IMR-90 (cell line): ENCODE data around the gene GAPVD1. TPM values are rescaled to one million over a fixed set of nuclear protein-coding genes. Genes with fewer than 3 reads are reported as not detected.

Experiments used
- ATAC-seq: fragments of 200-7000 bp; cut with Tn5 transposase; 2 replicates; pipeline ENCODE4 v1.9.1; 2020; ENCODE audit warnings: low read depth, mild to moderate bottlenecking, moderate library complexity
- BruUV-seq: library from RNA; stranded (reverse); fragments of 400-500 nt; replicated peaks from 2 replicates; lab custom pipeline; 2021; lab: Mats Ljungman, UMichigan
- CTCF ChIA-PET: fragments of 300-600 bp; formaldehyde crosslinking; extraction: SDS; loops from one replicate; lab custom pipeline; 2021; ENCODE audit warnings: antibody characterized with exemption; lab: Yijun Ruan, JAX
- POLR2A ChIA-PET: fragments of 300-600 bp; sonication (Branson Sonifier 250); formaldehyde crosslinking; loops from one replicate; lab custom pipeline; 2022; ENCODE audit warnings: antibody characterized with exemption; ENCODE audit not compliant: unreplicated experiment; lab: Charles Lee
- DNase-seq: peaks from one replicate; pipeline ENCODE4 v3.0.0; 2013
- H2AFZ ChIP-seq: replicated peaks from 2 replicates; pipeline ENCODE3; 2013; ENCODE audit warnings: low read length, mild to moderate bottlenecking; ENCODE audit not compliant: poor library complexity
- H2AK5ac ChIP-seq: 2 replicates; pipeline ENCODE4 v1.6.1; 2013; ENCODE audit warnings: low read depth, low read length, inconsistent platforms
- H2AK9ac ChIP-seq: replicated peaks from 2 replicates; pipeline ENCODE3; 2013; ENCODE audit warnings: mild to moderate bottlenecking, low read depth, low read length, moderate library complexity; ENCODE audit not compliant: poor library complexity
- H2BK120ac ChIP-seq: 2 replicates; pipeline ENCODE4 v1.6.1; 2013; ENCODE audit warnings: low read depth, low read length, inconsistent platforms
- H2BK15ac ChIP-seq: 3 replicates; pipeline ENCODE4 v1.6.1; 2013; ENCODE audit warnings: low read depth, low read length, inconsistent platforms
- H2BK20ac ChIP-seq: 2 replicates; pipeline ENCODE4 v1.6.1; 2013; ENCODE audit warnings: low read depth, mild to moderate bottlenecking, inconsistent platforms, low read length, moderate library complexity
- H2BK5ac ChIP-seq: 2 replicates; pipeline ENCODE4 v1.6.1; 2013; ENCODE audit warnings: mild to moderate bottlenecking, low read depth, low read length, inconsistent platforms; ENCODE audit not compliant: poor library complexity, severe bottlenecking
- H3K14ac ChIP-seq: replicated peaks from 2 replicates; pipeline ENCODE4 v1.6.1; 2013; ENCODE audit warnings: low read depth, low read length, inconsistent platforms
- H3K18ac ChIP-seq: 2 replicates; pipeline ENCODE4 v1.6.1; 2013; ENCODE audit warnings: low read depth, low read length, control low read depth
- H3K23ac ChIP-seq: 2 replicates; pipeline ENCODE4 v1.6.1; 2013; ENCODE audit warnings: low read depth, low read length, inconsistent platforms
- H3K27ac ChIP-seq: 2 replicates; pipeline ENCODE4 v1.5.1; 2013; ENCODE audit warnings: mild to moderate bottlenecking, control low read depth, low read length; ENCODE audit not compliant: insufficient read depth
- H3K27me3 ChIP-seq: 2 replicates; pipeline ENCODE4 v1.6.1; 2013; ENCODE audit warnings: low read length; ENCODE audit not compliant: control insufficient read depth, insufficient read depth
- H3K36me3 ChIP-seq: 2 replicates; pipeline ENCODE4 v1.6.1; 2013; ENCODE audit warnings: low read length, mixed read lengths; ENCODE audit not compliant: control insufficient read depth, insufficient read depth
- H3K4ac ChIP-seq: 2 replicates; pipeline ENCODE4 v1.6.1; 2013; ENCODE audit warnings: low read depth, low read length, inconsistent platforms
- H3K4me1 ChIP-seq: 2 replicates; pipeline ENCODE4 v1.6.1; 2013; ENCODE audit warnings: low read length, mixed read lengths; ENCODE audit not compliant: control insufficient read depth, insufficient read depth
- H3K4me2 ChIP-seq: 2 replicates; pipeline ENCODE4 v1.6.1; 2013; ENCODE audit warnings: low read depth, mild to moderate bottlenecking, control low read depth, low read length, moderate library complexity
- H3K4me3 ChIP-seq: 2 replicates; pipeline ENCODE4 v1.5.1; 2013; ENCODE audit warnings: low read depth, mild to moderate bottlenecking, control low read depth, low read length, moderate library complexity; ENCODE audit not compliant: insufficient read depth
- H3K56ac ChIP-seq: 2 replicates; pipeline ENCODE4 v1.6.1; 2013; ENCODE audit warnings: low read length, inconsistent platforms; ENCODE audit not compliant: insufficient read depth; ENCODE audit errors: extremely low read depth
- H3K79me1 ChIP-seq, 2 experiments: 2 replicates each; pipeline ENCODE4 v1.6.1; 2013; ENCODE audit warnings: low read length in 2 of 2, inconsistent platforms in 1 of 2, low read depth in 1 of 2
- H3K9ac ChIP-seq: 2 replicates; pipeline ENCODE4 v1.6.1; 2013; ENCODE audit warnings: low read depth, low read length, control low read depth
- H3K9me1 ChIP-seq: 2 replicates; pipeline ENCODE4 v1.6.1; 2013; ENCODE audit warnings: low read length, inconsistent platforms; ENCODE audit not compliant: insufficient read depth
- H3K9me3 ChIP-seq: 2 replicates; pipeline ENCODE4 v1.6.1; 2013; ENCODE audit warnings: low read length; ENCODE audit not compliant: control insufficient read depth, insufficient read depth
- H4K20me1 ChIP-seq: 2 replicates; pipeline ENCODE4 v1.6.1; 2013; ENCODE audit warnings: low read length, inconsistent platforms; ENCODE audit not compliant: insufficient read depth
- H4K5ac ChIP-seq: 2 replicates; pipeline ENCODE4 v1.6.1; 2013; ENCODE audit warnings: mild to moderate bottlenecking, low read depth, low read length, control low read depth
- H4K8ac ChIP-seq, 2 experiments: 2 replicates each; pipeline ENCODE4 v1.6.1; 2013; ENCODE audit warnings: low read depth in 2 of 2, low read length in 2 of 2, control low read depth in 1 of 2, inconsistent platforms in 1 of 2
- H4K91ac ChIP-seq: 2 replicates; pipeline ENCODE4 v1.6.1; 2013; ENCODE audit warnings: low read depth, low read length, inconsistent platforms; ENCODE audit not compliant: insufficient read depth
- ELK1 ChIP-seq: fragments of 150-350 bp; IDR thresholded peaks from 2 replicates; pipeline ENCODE4 v1.6.1; 2016; ENCODE audit warnings: low read depth, mild to moderate bottlenecking, low read length, moderate library complexity, borderline replicate concordance
- MAZ ChIP-seq: IDR thresholded peaks from 2 replicates; pipeline ENCODE4 v1.6.1; 2012; ENCODE audit warnings: low read depth, mild to moderate bottlenecking, low read length, improper control_type of control experiment, moderate library complexity, borderline replicate concordance
- MXI1 ChIP-seq: IDR thresholded peaks from 2 replicates; pipeline ENCODE4 v1.6.1; 2012; ENCODE audit warnings: low read depth, mild to moderate bottlenecking, low read length, moderate library complexity, borderline replicate concordance
- NFE2L2 ChIP-seq: fragments of 150-350 bp; IDR thresholded peaks from 2 replicates; pipeline ENCODE4 v1.6.1; 2016; ENCODE audit warnings: low read depth, mild to moderate bottlenecking, low read length
- RAD21 ChIP-seq: IDR thresholded peaks from 2 replicates; pipeline ENCODE4 v1.6.1; 2012; ENCODE audit warnings: low read length, improper control_type of control experiment
- SMC3 ChIP-seq: fragments of 150-350 bp; IDR thresholded peaks from 2 replicates; pipeline ENCODE4 v1.6.1; 2016; ENCODE audit warnings: low read depth, mild to moderate bottlenecking, antibody characterized with exemption, low read length, moderate library complexity
- USF2 ChIP-seq: fragments of 150-350 bp; IDR thresholded peaks from 2 replicates; pipeline ENCODE4 v1.6.1; 2017; ENCODE audit warnings: mild to moderate bottlenecking, antibody characterized with exemption, low read length, low read depth
- WGBS, 2 experiments: methylation state at CpG; one replicate each; pipeline versions ENCODE4 v1.1.5 to v1.1.7; 2013; ENCODE audit warnings: missing lambda C conversion rate in 2 of 2; ENCODE audit not compliant: insufficient read length in 1 of 2; ENCODE audit errors: extremely low coverage in 2 of 2; 5-methylcytosine and 5-hydroxymethylcytosine counted together
- dilution Hi-C: fragments of 300-500 bp; cut with HindIII; formaldehyde crosslinking; loops from one replicate; pipeline ENCODE4 v1.14.3; 2018; ENCODE audit warnings: low sequenced_read_pairs; ENCODE audit not compliant: unreplicated experiment
- in situ Hi-C: fragments of 300-500 bp; cut with MboI; formaldehyde crosslinking; loops from 3 replicates; pipeline ENCODE4 v1.14.3; 2019; ENCODE audit warnings: low sequenced_read_pairs, inconsistent platforms, mixed read lengths
- intact Hi-C: fragments of 100-400 bp; cut with micrococcal nuclease; formaldehyde crosslinking; loops from 2 replicates; pipeline ENCODE4 v1.10.0; 2022
- polyA plus RNA-seq, 3 experiments: library from polyadenylated mRNA; depleted of rRNA; stranded (reverse); fragments of >200 nt; gene quantifications; 2 replicates each; pipeline ENCODE4 v1.2.3, GENCODE V29; 2012; ENCODE audit warnings: low replicate concordance in 1 of 3
- total RNA-seq: library from RNA; depleted of rRNA; stranded (reverse); fragments of >200 nt; gene quantifications from 2 replicates; pipeline ENCODE4 v1.2.3, GENCODE V29; 2012

The GAPVD1 gene
- total and polyA plus RNA-seq, 2 of the 4 experiments (the other 2 are of a cell fraction), result 13.8 to 50.9 TPM

- peaks cover 20% of the 10 kb centered on the region for H3K36me3 ChIP-seq
- H3K4me3 ChIP-seq, result no peak overlapping the region
- no peak overlapping the region for H3K23ac ChIP-seq
- no peak overlapping the region for H2BK20ac ChIP-seq
- H3K4ac ChIP-seq, result no peak overlapping the region
- no peak overlapping the region for H3K27ac ChIP-seq
- no peak overlapping the region for H3K4me2 ChIP-seq
- no peaks in the 10 kb centered on the region for H3K27me3 ChIP-seq
- no peaks in the 10 kb centered on the region for H3K4me1 ChIP-seq
- ATAC-seq (no peak), DNase-seq (no peak)
- no peaks in the 10 kb centered on the region; the same call in 1 of the 2 replicates for H3K9me1 ChIP-seq
- 90% methylated on average over 2 of the region's 5 CpGs; no CpG with 5 or more reads in 1 of the 2 experiments for WGBS, 2 experiments
- no peaks in the 10 kb centered on the region for H4K20me1 ChIP-seq
- intact Hi-C loops (no loop called here), in situ Hi-C loops (loop anchor here (25.0 kb wide), 1 partner anchor 454 kb away; no protein-coding TSS in a partner anchor), dilution Hi-C loops (no loop called here)
- ChIA-PET CTCF (interaction anchor here (0.6 kb wide), 1 partner anchor 111 kb away, joined by 3 read pairs; no protein-coding TSS in a partner anchor), POLR2A (no interaction called here)
- H2AFZ ChIP-seq, result no peak overlapping the region
- no peak overlapping the region for H3K18ac ChIP-seq
- no TSS peak for BruUV-seq
- no peak overlapping the region for H3K14ac ChIP-seq
- H2AK5ac ChIP-seq, result no peak overlapping the region
- H2BK5ac ChIP-seq, result no peak overlapping the region
- H4K5ac ChIP-seq, result no peak overlapping the region
- no peak overlapping the region for H2BK15ac ChIP-seq
- no peak overlapping the region for H3K56ac ChIP-seq
- no peak overlapping the region for H2BK120ac ChIP-seq
- no peak overlapping the region for H3K9ac ChIP-seq
- no peak overlapping the region for H4K8ac ChIP-seq
- TF ChIP-seq SMC3 (no peak), NFE2L2 (no peak), MAZ (no peak), RAD21 (no peak), MXI1 (no peak), ELK1 (no peak), USF2 (no peak)
- no peaks in the 10 kb centered on the region for H3K79me1 ChIP-seq
- H3K9me3 ChIP-seq, result no peaks in the 10 kb centered on the region
- no peak overlapping the region for H4K91ac ChIP-seq
- H2AK9ac ChIP-seq, result no peak overlapping the region
Measured at GRCh38 chr9:125366676-125367075, 105.0 kb downstream of the GAPVD1 start.
